ENCODE data around the gene PLCL1.

The PLCL1 gene

GRCh38 chr2:198055716-198056115 is 251.3 kb downstream of the PLCL1 start:
- DNase-seq (ENCODE audit: low read depth, low spot score), result no peak

GRCh38 chr2:198056836-198057235 is 252.4 kb downstream of the PLCL1 start:
- no peak for DNase-seq (ENCODE audit: low read depth, low spot score)

GRCh38 chr2:198059800-198060199 is 255.4 kb downstream of the PLCL1 start:
- DNase-seq (ENCODE audit: low read depth, low spot score), result no peak

GRCh38 chr2:198060277-198060676 is 255.9 kb downstream of the PLCL1 start:
- DNase-seq (ENCODE audit: low read depth, low spot score), result no peak

DNA sequence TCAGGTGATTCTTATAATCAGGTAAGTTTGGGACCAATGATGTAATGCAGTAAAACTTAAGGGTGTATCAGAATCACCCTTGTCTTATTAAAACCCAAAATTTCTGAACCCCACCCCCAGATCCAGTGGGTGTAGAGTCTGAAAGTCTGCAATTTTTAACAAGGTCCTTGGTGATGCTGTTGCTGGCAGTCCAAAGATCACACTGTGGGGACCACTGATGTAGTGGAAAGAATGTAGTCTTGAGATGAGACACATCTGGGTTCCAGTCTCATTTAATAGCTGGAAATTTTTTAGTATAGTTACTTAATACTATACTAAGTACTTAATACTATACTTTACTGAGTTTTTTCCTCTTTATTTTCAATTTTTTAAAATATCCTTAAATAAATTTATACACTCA is 258.4 kb downstream of the PLCL1 start:
- DNase-seq (ENCODE audit: low read depth, low spot score), result no peak

DNA sequence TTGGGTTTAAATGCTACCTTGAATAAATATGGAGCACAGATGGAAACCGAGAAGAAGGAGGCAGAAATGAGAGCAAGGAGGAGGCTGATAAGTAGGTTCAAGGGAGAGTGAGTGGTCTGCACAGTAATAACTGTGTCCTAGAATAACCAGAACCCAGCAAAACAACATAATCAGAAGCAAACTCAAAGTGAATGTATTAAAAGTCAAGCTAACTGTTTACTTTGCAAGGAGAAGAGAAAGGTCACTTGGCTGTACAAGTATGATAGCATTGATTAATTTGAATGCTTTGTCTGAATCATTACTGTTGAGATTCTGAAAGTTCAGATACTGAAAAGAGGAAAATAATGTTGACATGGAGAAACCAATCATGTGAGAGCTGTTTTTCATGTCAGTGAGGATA is 258.8 kb downstream of the PLCL1 start:
- no peak for DNase-seq (ENCODE audit: low read depth, low spot score)

- DNase-seq (ENCODE audit: low read depth, low spot score), result no peak
Measured at GRCh38 chr2:198065322-198065721, 260.9 kb downstream of the PLCL1 start.

DNA sequence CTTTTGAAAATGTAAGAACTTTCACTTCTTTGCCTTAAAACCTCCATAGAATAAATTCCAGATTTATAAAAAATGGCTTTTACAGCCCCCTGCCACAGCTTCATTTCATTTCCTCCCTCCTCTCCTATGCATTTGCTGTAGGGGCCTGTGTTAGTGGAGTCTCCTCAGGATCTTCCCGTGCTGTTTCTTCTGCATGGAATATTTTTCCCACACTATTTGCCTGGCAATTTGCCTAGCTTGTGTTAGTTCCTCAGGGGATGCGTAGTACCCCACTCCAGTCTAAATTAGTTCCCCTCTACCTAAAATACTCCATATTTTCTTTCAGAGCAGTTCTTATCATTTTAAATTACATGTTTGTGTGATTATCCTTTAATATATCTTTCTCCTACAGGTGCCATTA is 262.2 kb downstream of the PLCL1 start:
- DNase-seq (ENCODE audit: low read depth, low spot score), result no peak

DNA sequence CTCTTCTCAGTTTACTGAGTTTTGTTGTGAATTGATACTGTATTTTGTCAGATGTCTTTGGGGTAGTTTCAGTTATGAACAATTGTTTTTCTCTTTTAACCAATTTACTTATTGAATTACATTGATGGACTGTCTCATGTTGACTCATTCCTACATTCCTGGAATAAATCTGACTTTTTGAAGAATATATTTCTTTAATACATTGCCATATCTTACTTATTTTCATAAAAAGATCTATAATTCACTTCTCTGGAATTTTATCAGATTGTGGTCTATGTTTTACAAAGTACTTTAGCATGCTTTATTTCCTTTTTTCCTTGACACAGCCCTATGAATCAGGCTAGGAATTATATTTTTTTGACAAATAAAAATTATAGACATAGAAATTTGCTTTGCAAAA is 268.3 kb downstream of the PLCL1 start:
- DNase-seq (ENCODE audit: low read depth, low spot score), result no peak

- no peak for DNase-seq (ENCODE audit: low read depth, low spot score)
Measured at GRCh38 chr2:198073253-198073652, 268.9 kb downstream of the PLCL1 start.

DNA sequence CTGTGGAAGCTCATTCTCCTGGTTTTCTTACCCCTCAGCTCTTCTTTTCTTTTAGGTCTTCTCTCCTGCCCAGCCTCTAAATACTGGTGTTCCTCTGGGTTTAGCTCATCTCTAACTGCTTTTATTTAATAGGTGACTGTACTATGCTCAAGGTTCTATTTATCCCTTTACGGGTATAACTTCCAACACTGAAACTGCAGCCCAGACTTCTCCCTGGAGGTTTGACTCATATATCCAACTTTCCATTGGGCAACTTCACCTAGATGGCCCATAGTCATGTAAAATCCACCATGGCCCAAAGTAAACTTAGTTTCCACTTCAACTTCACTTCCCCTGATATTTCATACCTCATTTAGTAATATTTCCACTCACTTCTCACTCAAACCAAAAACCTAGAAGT is 273.1 kb downstream of the PLCL1 start:
- no peak for DNase-seq (ENCODE audit: low read depth, low spot score)

GRCh38 chr2:198080879-198081765 is 276.7 kb downstream of the PLCL1 start:
- DNase-seq (ENCODE audit: low read depth, low spot score), result no peak

DNA sequence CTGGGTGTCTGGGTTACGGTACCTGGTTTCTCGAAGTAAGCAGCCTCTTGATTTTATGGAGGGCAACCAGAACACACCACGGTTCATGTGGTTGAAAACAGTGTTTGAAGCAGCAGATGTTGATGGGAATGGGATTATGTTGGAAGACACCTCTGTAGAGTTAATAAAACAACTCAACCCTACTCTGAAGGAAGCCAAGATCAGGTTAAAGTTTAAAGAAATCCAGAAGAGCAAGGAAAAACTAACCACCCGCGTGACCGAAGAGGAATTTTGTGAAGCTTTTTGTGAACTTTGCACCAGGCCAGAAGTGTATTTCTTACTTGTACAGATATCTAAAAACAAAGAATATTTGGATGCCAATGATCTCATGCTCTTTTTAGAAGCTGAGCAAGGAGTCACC is 279.8 kb downstream of the PLCL1 start:
- DNase-seq (ENCODE audit: low read depth, low spot score), result no peak

DNA sequence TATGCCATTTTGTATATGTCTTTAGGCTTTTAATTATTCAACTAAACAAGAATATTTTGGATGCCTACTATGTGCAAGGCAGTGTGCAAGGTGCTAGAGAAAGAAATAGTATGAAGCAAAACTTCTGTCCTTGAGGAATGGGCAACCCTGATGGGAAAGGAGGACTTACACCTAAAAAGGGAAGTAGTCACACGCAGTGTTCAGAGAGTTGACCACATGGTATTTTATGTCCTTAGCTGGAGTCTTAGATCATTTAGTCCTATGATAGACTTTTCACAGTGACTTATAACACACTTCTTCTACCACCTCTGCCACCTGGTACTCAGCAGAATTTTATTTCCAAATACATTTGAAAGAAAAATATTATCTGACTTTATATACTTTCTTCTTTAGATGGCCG is 291.6 kb downstream of the PLCL1 start:
- no peak for DNase-seq (ENCODE audit: low read depth, low spot score)

- DNase-seq (ENCODE audit: low read depth, low spot score), result no peak
Measured at GRCh38 chr2:198096965-198097364, 292.6 kb downstream of the PLCL1 start.

DNA sequence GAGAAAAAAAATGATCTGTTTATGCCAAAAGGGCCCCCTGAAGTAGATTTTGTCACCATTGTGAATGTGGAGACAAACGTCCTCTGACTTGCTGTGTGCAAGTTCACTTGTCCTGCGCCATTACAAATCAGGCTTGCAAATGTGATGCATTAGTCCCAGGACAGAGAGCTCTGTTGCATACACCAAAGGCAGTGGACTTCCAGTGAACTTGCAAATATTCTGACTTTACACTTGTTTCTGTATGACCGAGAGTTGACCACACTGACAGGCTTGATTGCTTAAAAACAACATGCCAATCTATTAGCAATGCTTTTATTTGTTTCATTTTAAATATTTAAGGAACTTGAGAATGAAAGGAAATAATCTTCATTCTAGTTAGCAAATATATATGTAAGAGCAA is 293.2 kb downstream of the PLCL1 start:
- no peak for DNase-seq (ENCODE audit: low read depth, low spot score)

DNA sequence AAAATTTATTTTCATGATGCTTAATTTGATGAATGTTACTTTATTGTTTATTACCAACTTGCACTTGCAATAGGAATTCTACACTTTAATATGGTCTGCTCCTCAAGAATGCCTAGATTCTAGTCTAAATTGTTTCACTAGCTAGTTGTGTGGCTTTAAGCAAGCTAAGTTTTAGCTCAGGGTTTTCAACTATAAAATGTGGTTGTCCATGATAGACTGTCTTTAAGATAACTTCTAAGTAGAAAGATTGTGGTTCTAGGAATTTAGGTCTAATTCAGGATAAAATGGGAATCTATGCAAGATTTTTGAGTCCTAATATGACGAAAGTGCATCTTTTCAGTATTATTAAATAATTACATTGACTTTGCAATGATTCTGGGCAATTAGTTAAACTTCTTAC is 294.0 kb downstream of the PLCL1 start:
- no peak for DNase-seq (ENCODE audit: low read depth, low spot score)

GRCh38 chr2:198098918-198099317 is 294.5 kb downstream of the PLCL1 start:
- DNase-seq (ENCODE audit: low read depth, low spot score), result no peak

DNA sequence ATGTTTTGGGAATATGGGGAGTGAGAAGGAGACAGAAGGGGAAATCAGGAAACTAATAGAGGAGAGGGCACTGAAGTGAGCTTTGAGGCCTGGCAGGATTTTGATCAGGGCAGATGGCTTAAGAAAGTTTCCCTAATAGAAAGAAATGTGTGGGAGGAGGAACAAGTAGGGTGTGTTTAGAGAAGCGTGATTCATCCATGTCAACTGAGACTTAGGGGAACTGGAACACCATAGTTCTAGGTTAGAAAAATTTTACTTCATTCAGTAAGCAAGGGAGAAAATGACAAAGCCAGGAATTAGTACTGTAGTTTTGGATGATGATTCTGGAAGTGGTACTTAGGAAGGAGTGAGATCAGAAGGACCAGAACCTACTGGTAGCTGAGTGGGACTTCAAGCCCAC is 296.0 kb downstream of the PLCL1 start:
- no peak for DNase-seq (ENCODE audit: low read depth, low spot score)

- no peak for DNase-seq (ENCODE audit: low read depth, low spot score)
Measured at GRCh38 chr2:198101688-198102087, 297.3 kb downstream of the PLCL1 start.

- DNase-seq (ENCODE audit: low read depth, low spot score), result no peak
Measured at GRCh38 chr2:198102120-198102519, 297.7 kb downstream of the PLCL1 start.

- no peak for DNase-seq (ENCODE audit: low read depth, low spot score)
Measured at GRCh38 chr2:198102856-198103255, 298.5 kb downstream of the PLCL1 start.

- no peak for DNase-seq (ENCODE audit: low read depth, low spot score)
Measured at GRCh38 chr2:198106621-198107385, 302.4 kb downstream of the PLCL1 start.

Data from activated naive CD8-positive, alpha-beta T cell treated with anti-CD3 and anti-CD28 coated beads, Interleukin-2, amount 50 U/mL, for 16 hours (primary cell).